ENCODE measurements around the gene ZDHHC8.

The ZDHHC8 gene

GRCh38 chr22:20170170-20170569, 38.6 kb downstream of the ZDHHC8 start:
- TF ChIP-seq, protein P1, sequence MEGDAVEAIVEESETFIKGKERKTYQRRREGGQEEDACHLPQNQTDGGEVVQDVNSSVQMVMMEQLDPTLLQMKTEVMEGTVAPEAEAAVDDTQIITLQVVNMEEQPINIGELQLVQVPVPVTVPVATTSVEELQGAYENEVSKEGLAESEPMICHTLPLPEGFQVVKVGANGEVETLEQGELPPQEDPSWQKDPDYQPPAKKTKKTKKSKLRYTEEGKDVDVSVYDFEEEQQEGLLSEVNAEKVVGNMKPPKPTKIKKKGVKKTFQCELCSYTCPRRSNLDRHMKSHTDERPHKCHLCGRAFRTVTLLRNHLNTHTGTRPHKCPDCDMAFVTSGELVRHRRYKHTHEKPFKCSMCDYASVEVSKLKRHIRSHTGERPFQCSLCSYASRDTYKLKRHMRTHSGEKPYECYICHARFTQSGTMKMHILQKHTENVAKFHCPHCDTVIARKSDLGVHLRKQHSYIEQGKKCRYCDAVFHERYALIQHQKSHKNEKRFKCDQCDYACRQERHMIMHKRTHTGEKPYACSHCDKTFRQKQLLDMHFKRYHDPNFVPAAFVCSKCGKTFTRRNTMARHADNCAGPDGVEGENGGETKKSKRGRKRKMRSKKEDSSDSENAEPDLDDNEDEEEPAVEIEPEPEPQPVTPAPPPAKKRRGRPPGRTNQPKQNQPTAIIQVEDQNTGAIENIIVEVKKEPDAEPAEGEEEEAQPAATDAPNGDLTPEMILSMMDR (conservative IDR thresholded peaks at IDR 0.05; ENCODE audit: low read length), result no peak
- H3K4me3 ChIP-seq (ENCODE audit: low read length), result no peak overlapping the region
- no peak for DNase-seq (ENCODE audit: low read depth)

- H3K4me3 ChIP-seq (ENCODE audit: low read length), result no peak overlapping the region
- DNase-seq (ENCODE audit: low read depth), result no peak
- TF ChIP-seq, protein P1 (conservative IDR thresholded peaks at IDR 0.05; ENCODE audit: low read length), result no peak
Measured at GRCh38 chr22:20171288-20172140, 39.9 kb downstream of the ZDHHC8 start.

- TF ChIP-seq, protein P1 (conservative IDR thresholded peaks at IDR 0.05; ENCODE audit: low read length), result no peak
- no peak overlapping the region for H3K4me3 ChIP-seq (ENCODE audit: low read length)
- no peak for DNase-seq (ENCODE audit: low read depth)
Measured at GRCh38 chr22:20172141-20172613, 40.6 kb downstream of the ZDHHC8 start.

DNA sequence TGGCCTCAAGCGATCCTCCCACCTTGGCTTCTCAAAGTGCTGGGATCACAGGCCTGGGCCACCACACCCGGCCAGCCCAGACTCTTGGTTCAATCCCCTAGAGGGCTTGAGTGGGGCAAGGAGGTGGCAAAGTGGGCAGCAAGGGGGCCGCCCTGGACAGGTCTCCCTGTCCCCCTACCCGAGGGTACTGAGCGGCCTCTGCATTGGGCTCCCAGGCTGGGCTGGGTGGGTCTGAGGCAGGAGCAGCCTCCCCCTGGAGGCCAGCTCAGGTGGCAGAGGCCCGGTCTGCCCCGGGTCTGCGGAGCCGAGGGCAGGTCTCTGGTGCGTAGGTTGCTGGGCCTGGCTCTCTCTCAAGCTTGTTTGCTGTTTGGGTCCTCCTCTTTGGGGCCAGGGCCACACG, 41.6 kb downstream of the ZDHHC8 start:
- no peak for DNase-seq (ENCODE audit: low read depth)
- TF ChIP-seq, protein P1 (conservative IDR thresholded peaks at IDR 0.05; ENCODE audit: low read length), result no peak
- no peak overlapping the region for H3K4me3 ChIP-seq (ENCODE audit: low read length)

- TF ChIP-seq, protein P1 (conservative IDR thresholded peaks at IDR 0.05; ENCODE audit: low read length), result no peak
- H3K4me3 ChIP-seq (ENCODE audit: low read length), result no peak overlapping the region
- DNase-seq (ENCODE audit: low read depth), result no peak
Measured at GRCh38 chr22:20173772-20174171, 42.2 kb downstream of the ZDHHC8 start.

GRCh38 chr22:20174785-20175596, 43.4 kb downstream of the ZDHHC8 start:
- H3K4me3 ChIP-seq (ENCODE audit: low read length), result no peak overlapping the region
- no peak for DNase-seq (ENCODE audit: low read depth)
- TF ChIP-seq, protein P1 (conservative IDR thresholded peaks at IDR 0.05; ENCODE audit: low read length), result peak; percentile 38
